ENCODE data around the gene LLGL2.

The LLGL2 gene

GRCh38 chr17:75549246-75550138 is 24.0 kb downstream of the LLGL2 start:
- DNase-seq (ENCODE audit: low read depth in 1 of 2, low spot score in 1 of 2): no peak

GRCh38 chr17:75550139-75550465 is 24.6 kb downstream of the LLGL2 start:
- DNase-seq (ENCODE audit: low read depth in 1 of 2, low spot score in 1 of 2): no peak

GRCh38 chr17:75551266-75551665 is 25.8 kb downstream of the LLGL2 start:
- no peak for DNase-seq (ENCODE audit: low read depth in 1 of 2, low spot score in 1 of 2)

- DNase-seq (ENCODE audit: low read depth in 1 of 2, low spot score in 1 of 2): no peak
Observed at GRCh38 chr17:75552425-75553294, 27.2 kb downstream of the LLGL2 start.

- DNase-seq (ENCODE audit: low read depth in 1 of 2, low spot score in 1 of 2): no peak
Observed at GRCh38 chr17:75553295-75554110, 28.0 kb downstream of the LLGL2 start.

GRCh38 chr17:75555679-75556153 is 30.2 kb downstream of the LLGL2 start:
- no peak for DNase-seq (ENCODE audit: low read depth in 1 of 2, low spot score in 1 of 2)

GRCh38 chr17:75557075-75557851 is 31.8 kb downstream of the LLGL2 start:
- no peak for DNase-seq (ENCODE audit: low read depth in 1 of 2, low spot score in 1 of 2)

GRCh38 chr17:75557852-75558665 is 32.6 kb downstream of the LLGL2 start:
- DNase-seq (ENCODE audit: low read depth in 1 of 2, low spot score in 1 of 2): no peak

GRCh38 chr17:75558666-75559530 is 33.4 kb downstream of the LLGL2 start:
- DNase-seq (ENCODE audit: low read depth in 1 of 2, low spot score in 1 of 2): no peak

GRCh38 chr17:75559958-75560533 is 34.5 kb downstream of the LLGL2 start:
- no peak for DNase-seq (ENCODE audit: low read depth in 1 of 2, low spot score in 1 of 2)

GRCh38 chr17:75561927-75562603 is 36.6 kb downstream of the LLGL2 start:
- DNase-seq (ENCODE audit: low read depth in 1 of 2, low spot score in 1 of 2): no peak

GRCh38 chr17:75563063-75563758 is 37.7 kb downstream of the LLGL2 start:
- no peak for DNase-seq (ENCODE audit: low read depth in 1 of 2, low spot score in 1 of 2)

GRCh38 chr17:75564195-75564594 is 38.7 kb downstream of the LLGL2 start:
- no peak for DNase-seq (ENCODE audit: low read depth in 1 of 2, low spot score in 1 of 2)

- DNase-seq (ENCODE audit: low read depth in 1 of 2, low spot score in 1 of 2): no peak
Observed at GRCh38 chr17:75565066-75565465, 39.6 kb downstream of the LLGL2 start.

- DNase-seq (ENCODE audit: low read depth in 1 of 2, low spot score in 1 of 2): no peak
Observed at GRCh38 chr17:75565618-75566017, 40.1 kb downstream of the LLGL2 start.

- DNase-seq (ENCODE audit: low read depth in 1 of 2, low spot score in 1 of 2): no peak
Observed at GRCh38 chr17:75566416-75566815, 40.9 kb downstream of the LLGL2 start.

- DNase-seq (ENCODE audit: low read depth in 1 of 2, low spot score in 1 of 2): no peak
Observed at GRCh38 chr17:75566834-75567233, 41.3 kb downstream of the LLGL2 start.
